22Rv1 (cell line): ENCODE results near the gene SNCAIP.

Experiments used
- ZFX ChIP-seq: fragments of 450-650 bp; IDR thresholded peaks from 2 replicates; pipeline ENCODE4 v1.6.1; 2017; ENCODE audit warnings: antibody characterized with exemption, borderline replicate concordance
- TF ChIP-seq, protein P1 (sequence below): fragments of 450-650 bp; IDR thresholded peaks from 2 replicates; pipeline ENCODE4 v1.5.1; 2017; ENCODE audit warnings: mild to moderate bottlenecking

GRCh38 chr5:122404653-122405362, 92.8 kb downstream of the SNCAIP start:
- TF ChIP-seq, protein P1, sequence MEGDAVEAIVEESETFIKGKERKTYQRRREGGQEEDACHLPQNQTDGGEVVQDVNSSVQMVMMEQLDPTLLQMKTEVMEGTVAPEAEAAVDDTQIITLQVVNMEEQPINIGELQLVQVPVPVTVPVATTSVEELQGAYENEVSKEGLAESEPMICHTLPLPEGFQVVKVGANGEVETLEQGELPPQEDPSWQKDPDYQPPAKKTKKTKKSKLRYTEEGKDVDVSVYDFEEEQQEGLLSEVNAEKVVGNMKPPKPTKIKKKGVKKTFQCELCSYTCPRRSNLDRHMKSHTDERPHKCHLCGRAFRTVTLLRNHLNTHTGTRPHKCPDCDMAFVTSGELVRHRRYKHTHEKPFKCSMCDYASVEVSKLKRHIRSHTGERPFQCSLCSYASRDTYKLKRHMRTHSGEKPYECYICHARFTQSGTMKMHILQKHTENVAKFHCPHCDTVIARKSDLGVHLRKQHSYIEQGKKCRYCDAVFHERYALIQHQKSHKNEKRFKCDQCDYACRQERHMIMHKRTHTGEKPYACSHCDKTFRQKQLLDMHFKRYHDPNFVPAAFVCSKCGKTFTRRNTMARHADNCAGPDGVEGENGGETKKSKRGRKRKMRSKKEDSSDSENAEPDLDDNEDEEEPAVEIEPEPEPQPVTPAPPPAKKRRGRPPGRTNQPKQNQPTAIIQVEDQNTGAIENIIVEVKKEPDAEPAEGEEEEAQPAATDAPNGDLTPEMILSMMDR, result no peak
- TF ChIP-seq ZFX, result no peak
